ENCODE results near the gene GLI1.

GLI1 gene

DNA sequence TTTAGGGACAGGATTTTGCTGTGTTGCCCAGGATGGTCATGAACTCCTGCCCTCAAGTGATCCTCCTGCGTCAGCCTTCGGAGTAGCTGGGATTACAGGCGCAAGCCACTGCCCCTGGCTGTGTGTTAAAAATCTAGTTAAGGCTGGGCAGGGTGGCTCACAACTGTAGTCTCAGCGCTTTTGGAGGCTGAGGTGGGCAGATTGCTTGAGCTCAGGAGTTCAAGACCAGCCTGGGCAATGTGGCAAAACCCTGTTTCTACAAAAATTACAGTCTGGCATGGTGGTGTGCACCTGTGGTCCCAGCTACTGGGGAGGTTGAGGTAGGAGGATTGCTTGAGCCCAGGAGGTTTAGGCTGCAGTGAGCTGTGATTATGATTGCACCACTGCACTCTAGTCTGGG lies 51.6 kb downstream of the GLI1 start:
- TF ChIP-seq NFIC (IDR thresholded peaks at IDR 0.05) (no peak), EGR1 (IDR thresholded peaks at IDR 0.05) (no peak), ZBTB7A (IDR thresholded peaks at IDR 0.05; ENCODE audit: low read depth) (no peak), TEAD4 (IDR thresholded peaks at IDR 0.05) (no peak), YY1 (IDR thresholded peaks at IDR 0.05; ENCODE audit: low read depth) (no peak), FOXM1 (IDR thresholded peaks at IDR 0.05; ENCODE audit: borderline replicate concordance, low read depth) (no peak), TCF12 (IDR thresholded peaks at IDR 0.05; ENCODE audit: low read depth) (no peak), CEBPB (IDR thresholded peaks at IDR 0.05) (no peak), TAF1 (IDR thresholded peaks at IDR 0.05; ENCODE audit: low read depth) (no peak), CREB1 (IDR thresholded peaks at IDR 0.05; ENCODE audit: low read depth) (no peak), EP300 (IDR thresholded peaks at IDR 0.05; ENCODE audit: borderline replicate concordance) (no peak), RAD21 (IDR thresholded peaks at IDR 0.05; ENCODE audit: low read depth) (no peak)
- TF ChIP-seq, protein P1, sequence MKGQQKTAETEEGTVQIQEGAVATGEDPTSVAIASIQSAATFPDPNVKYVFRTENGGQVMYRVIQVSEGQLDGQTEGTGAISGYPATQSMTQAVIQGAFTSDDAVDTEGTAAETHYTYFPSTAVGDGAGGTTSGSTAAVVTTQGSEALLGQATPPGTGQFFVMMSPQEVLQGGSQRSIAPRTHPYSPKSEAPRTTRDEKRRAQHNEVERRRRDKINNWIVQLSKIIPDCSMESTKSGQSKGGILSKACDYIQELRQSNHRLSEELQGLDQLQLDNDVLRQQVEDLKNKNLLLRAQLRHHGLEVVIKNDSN (IDR thresholded peaks at IDR 0.05) = no peak
- TF ChIP-seq, protein P2, sequence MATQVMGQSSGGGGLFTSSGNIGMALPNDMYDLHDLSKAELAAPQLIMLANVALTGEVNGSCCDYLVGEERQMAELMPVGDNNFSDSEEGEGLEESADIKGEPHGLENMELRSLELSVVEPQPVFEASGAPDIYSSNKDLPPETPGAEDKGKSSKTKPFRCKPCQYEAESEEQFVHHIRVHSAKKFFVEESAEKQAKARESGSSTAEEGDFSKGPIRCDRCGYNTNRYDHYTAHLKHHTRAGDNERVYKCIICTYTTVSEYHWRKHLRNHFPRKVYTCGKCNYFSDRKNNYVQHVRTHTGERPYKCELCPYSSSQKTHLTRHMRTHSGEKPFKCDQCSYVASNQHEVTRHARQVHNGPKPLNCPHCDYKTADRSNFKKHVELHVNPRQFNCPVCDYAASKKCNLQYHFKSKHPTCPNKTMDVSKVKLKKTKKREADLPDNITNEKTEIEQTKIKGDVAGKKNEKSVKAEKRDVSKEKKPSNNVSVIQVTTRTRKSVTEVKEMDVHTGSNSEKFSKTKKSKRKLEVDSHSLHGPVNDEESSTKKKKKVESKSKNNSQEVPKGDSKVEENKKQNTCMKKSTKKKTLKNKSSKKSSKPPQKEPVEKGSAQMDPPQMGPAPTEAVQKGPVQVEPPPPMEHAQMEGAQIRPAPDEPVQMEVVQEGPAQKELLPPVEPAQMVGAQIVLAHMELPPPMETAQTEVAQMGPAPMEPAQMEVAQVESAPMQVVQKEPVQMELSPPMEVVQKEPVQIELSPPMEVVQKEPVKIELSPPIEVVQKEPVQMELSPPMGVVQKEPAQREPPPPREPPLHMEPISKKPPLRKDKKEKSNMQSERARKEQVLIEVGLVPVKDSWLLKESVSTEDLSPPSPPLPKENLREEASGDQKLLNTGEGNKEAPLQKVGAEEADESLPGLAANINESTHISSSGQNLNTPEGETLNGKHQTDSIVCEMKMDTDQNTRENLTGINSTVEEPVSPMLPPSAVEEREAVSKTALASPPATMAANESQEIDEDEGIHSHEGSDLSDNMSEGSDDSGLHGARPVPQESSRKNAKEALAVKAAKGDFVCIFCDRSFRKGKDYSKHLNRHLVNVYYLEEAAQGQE (IDR thresholded peaks at IDR 0.05; ENCODE audit: low read depth) = no peak
- TF ChIP-seq, protein P3, sequence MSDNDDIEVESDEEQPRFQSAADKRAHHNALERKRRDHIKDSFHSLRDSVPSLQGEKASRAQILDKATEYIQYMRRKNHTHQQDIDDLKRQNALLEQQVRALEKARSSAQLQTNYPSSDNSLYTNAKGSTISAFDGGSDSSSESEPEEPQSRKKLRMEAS (IDR thresholded peaks at IDR 0.05) = no peak

GRCh38 chr12:57511588-57512325 lies 52.2 kb downstream of the GLI1 start:
- TF ChIP-seq RAD21 (IDR thresholded peaks at IDR 0.05; ENCODE audit: low read depth) (no peak), CEBPB (IDR thresholded peaks at IDR 0.05) (no peak), EGR1 (IDR thresholded peaks at IDR 0.05) (no peak), FOXM1 (IDR thresholded peaks at IDR 0.05; ENCODE audit: borderline replicate concordance, low read depth) (no peak), CREB1 (IDR thresholded peaks at IDR 0.05; ENCODE audit: low read depth) (no peak), YY1 (IDR thresholded peaks at IDR 0.05; ENCODE audit: low read depth) (no peak), TCF12 (IDR thresholded peaks at IDR 0.05; ENCODE audit: low read depth) (no peak)
- TF ChIP-seq, protein P1 (IDR thresholded peaks at IDR 0.05) = no peak
- TF ChIP-seq, protein P3 (IDR thresholded peaks at IDR 0.05) = no peak

GRCh38 chr12:57512665-57513064 lies 53.1 kb downstream of the GLI1 start:
- TF ChIP-seq CREB1 (IDR thresholded peaks at IDR 0.05; ENCODE audit: low read depth) (no peak), ZBTB7A (IDR thresholded peaks at IDR 0.05; ENCODE audit: low read depth) (no peak)
- TF ChIP-seq, protein P2 (IDR thresholded peaks at IDR 0.05; ENCODE audit: low read depth) = 0 out of 2 replicates have a peak, but pooled peaks have one; percentile 8

GRCh38 chr12:57513266-57513665 lies 53.7 kb downstream of the GLI1 start:
- TF ChIP-seq RAD21 (IDR thresholded peaks at IDR 0.05; ENCODE audit: low read depth) (no peak), TCF12 (IDR thresholded peaks at IDR 0.05; ENCODE audit: low read depth) (no peak), TEAD4 (IDR thresholded peaks at IDR 0.05) (no peak), EGR1 (IDR thresholded peaks at IDR 0.05) (no peak), ZBTB7A (IDR thresholded peaks at IDR 0.05; ENCODE audit: low read depth) (no peak), EP300 (IDR thresholded peaks at IDR 0.05; ENCODE audit: borderline replicate concordance) (no peak), NFIC (IDR thresholded peaks at IDR 0.05) (no peak), TAF1 (IDR thresholded peaks at IDR 0.05; ENCODE audit: low read depth) (no peak), CREB1 (IDR thresholded peaks at IDR 0.05; ENCODE audit: low read depth) (no peak), FOXM1 (IDR thresholded peaks at IDR 0.05; ENCODE audit: borderline replicate concordance, low read depth) (no peak), CEBPB (IDR thresholded peaks at IDR 0.05) (no peak), YY1 (IDR thresholded peaks at IDR 0.05; ENCODE audit: low read depth) (no peak)
- TF ChIP-seq, protein P3 (IDR thresholded peaks at IDR 0.05) = no peak
- TF ChIP-seq, protein P2 (IDR thresholded peaks at IDR 0.05; ENCODE audit: low read depth) = no peak
- TF ChIP-seq, protein P1 (IDR thresholded peaks at IDR 0.05) = no peak
